Stimulated activated CD4-positive, alpha-beta T cell treated with anti-CD3 and anti-CD28 coated beads, Interleukin-15, amount 100 ng/mL, for 1 hour (primary cell): ENCODE data around the gene FURIN.
"Not testable (repeated sequence)": the region's sequence is repeated elsewhere in the genome, so short reads cannot be mapped to it uniquely, and the experiment has no call there.

ENCODE experiments used
- DNase-seq, 2 donors: peaks; one replicate each; pipeline ENCODE4 v3.0.0-alpha.2; 2020; ENCODE audit warnings: low read depth in 1 of 2, low spot score in 1 of 2

Gene FURIN

GRCh38 chr15:90868261-90868689 is at the start of gene FURIN:
Gene FURIN, plus strand, starts transcription at chr15:90868588. Its CDS starts 7,153 bp downstream, at chr15:90875741.
- DNase-seq, result no peak

- DNase-seq, result no peak
These were observed 49.0 kb upstream of the FURIN start for GRCh38 chr15:90819390-90819789.

GRCh38 chr15:90819850-90820249 is 48.5 kb upstream of the FURIN start:
- DNase-seq, result no peak

GRCh38 chr15:90820481-90820880 is 47.9 kb upstream of the FURIN start:
- DNase-seq, result no peak

GRCh38 chr15:90822204-90822955 is 46.0 kb upstream of the FURIN start:
- no peak for DNase-seq

GRCh38 chr15:90823455-90823974 is 44.9 kb upstream of the FURIN start:
- no peak for DNase-seq

- not testable (repeated sequence) for DNase-seq
These were observed 43.1 kb upstream of the FURIN start for GRCh38 chr15:90825115-90825899.

GRCh38 chr15:90826206-90826885 is 42.0 kb upstream of the FURIN start:
- DNase-seq, result not testable (repeated sequence)

- no peak for DNase-seq
These were observed 41.4 kb upstream of the FURIN start for GRCh38 chr15:90826886-90827435.

- no peak for DNase-seq
These were observed 40.3 kb upstream of the FURIN start for GRCh38 chr15:90828111-90828510.

GRCh38 chr15:90829126-90829525 is 39.3 kb upstream of the FURIN start:
- no peak for DNase-seq

- no peak for DNase-seq
These were observed 38.4 kb upstream of the FURIN start for GRCh38 chr15:90829942-90830440.

- DNase-seq, result no peak
These were observed 33.8 kb upstream of the FURIN start for GRCh38 chr15:90834626-90835025.

- no peak for DNase-seq
These were observed 32.0 kb upstream of the FURIN start for GRCh38 chr15:90836296-90836871.

GRCh38 chr15:90837094-90837493 is 31.3 kb upstream of the FURIN start:
- DNase-seq, result no peak

- peak; percentile 75 to 78 for DNase-seq
These were observed 30.2 kb upstream of the FURIN start for GRCh38 chr15:90838139-90838538.

- no peak for DNase-seq
These were observed 29.8 kb upstream of the FURIN start for GRCh38 chr15:90838544-90838943.

- no peak for DNase-seq
These were observed 29.0 kb upstream of the FURIN start for GRCh38 chr15:90839187-90840071.

- no peak for DNase-seq
These were observed 28.1 kb upstream of the FURIN start for GRCh38 chr15:90840157-90840855.
